IMR-90 (cell line): ENCODE results near the gene RFX2. TPM values are rescaled to one million over a fixed set of nuclear protein-coding genes. Genes with fewer than 3 reads are reported as not detected.

Experiments
- ATAC-seq: fragments of 200-7000 bp; cut with Tn5 transposase; 2 replicates; pipeline ENCODE4 v1.9.1; 2020; ENCODE audit warnings: low read depth, mild to moderate bottlenecking, moderate library complexity
- BruUV-seq: library from RNA; stranded (reverse); fragments of 400-500 nt; replicated peaks from 2 replicates; lab custom pipeline; 2021; lab: Mats Ljungman, UMichigan
- CTCF ChIA-PET: fragments of 300-600 bp; formaldehyde crosslinking; extraction: SDS; loops from one replicate; lab custom pipeline; 2021; ENCODE audit warnings: antibody characterized with exemption; lab: Yijun Ruan, JAX
- POLR2A ChIA-PET: fragments of 300-600 bp; sonication (Branson Sonifier 250); formaldehyde crosslinking; loops from one replicate; lab custom pipeline; 2022; ENCODE audit warnings: antibody characterized with exemption; ENCODE audit not compliant: unreplicated experiment; lab: Charles Lee
- DNase-seq: peaks from one replicate; pipeline ENCODE4 v3.0.0; 2013
- H2AFZ ChIP-seq: replicated peaks from 2 replicates; pipeline ENCODE3; 2013; ENCODE audit warnings: low read length, mild to moderate bottlenecking; ENCODE audit not compliant: poor library complexity
- H2AK5ac ChIP-seq: 2 replicates; pipeline ENCODE4 v1.6.1; 2013; ENCODE audit warnings: low read depth, low read length, inconsistent platforms
- H2AK9ac ChIP-seq: replicated peaks from 2 replicates; pipeline ENCODE3; 2013; ENCODE audit warnings: mild to moderate bottlenecking, low read depth, low read length, moderate library complexity; ENCODE audit not compliant: poor library complexity
- H2BK120ac ChIP-seq: 2 replicates; pipeline ENCODE4 v1.6.1; 2013; ENCODE audit warnings: low read depth, low read length, inconsistent platforms
- H2BK15ac ChIP-seq: 3 replicates; pipeline ENCODE4 v1.6.1; 2013; ENCODE audit warnings: low read depth, low read length, inconsistent platforms
- H2BK20ac ChIP-seq: 2 replicates; pipeline ENCODE4 v1.6.1; 2013; ENCODE audit warnings: low read depth, mild to moderate bottlenecking, inconsistent platforms, low read length, moderate library complexity
- H2BK5ac ChIP-seq: 2 replicates; pipeline ENCODE4 v1.6.1; 2013; ENCODE audit warnings: mild to moderate bottlenecking, low read depth, low read length, inconsistent platforms; ENCODE audit not compliant: poor library complexity, severe bottlenecking
- H3K14ac ChIP-seq: replicated peaks from 2 replicates; pipeline ENCODE4 v1.6.1; 2013; ENCODE audit warnings: low read depth, low read length, inconsistent platforms
- H3K18ac ChIP-seq: 2 replicates; pipeline ENCODE4 v1.6.1; 2013; ENCODE audit warnings: low read depth, low read length, control low read depth
- H3K23ac ChIP-seq: 2 replicates; pipeline ENCODE4 v1.6.1; 2013; ENCODE audit warnings: low read depth, low read length, inconsistent platforms
- H3K27ac ChIP-seq: 2 replicates; pipeline ENCODE4 v1.5.1; 2013; ENCODE audit warnings: mild to moderate bottlenecking, control low read depth, low read length; ENCODE audit not compliant: insufficient read depth
- H3K27me3 ChIP-seq: 2 replicates; pipeline ENCODE4 v1.6.1; 2013; ENCODE audit warnings: low read length; ENCODE audit not compliant: control insufficient read depth, insufficient read depth
- H3K36me3 ChIP-seq: 2 replicates; pipeline ENCODE4 v1.6.1; 2013; ENCODE audit warnings: low read length, mixed read lengths; ENCODE audit not compliant: control insufficient read depth, insufficient read depth
- H3K4ac ChIP-seq: 2 replicates; pipeline ENCODE4 v1.6.1; 2013; ENCODE audit warnings: low read depth, low read length, inconsistent platforms
- H3K4me1 ChIP-seq: 2 replicates; pipeline ENCODE4 v1.6.1; 2013; ENCODE audit warnings: low read length, mixed read lengths; ENCODE audit not compliant: control insufficient read depth, insufficient read depth
- H3K4me2 ChIP-seq: 2 replicates; pipeline ENCODE4 v1.6.1; 2013; ENCODE audit warnings: low read depth, mild to moderate bottlenecking, control low read depth, low read length, moderate library complexity
- H3K4me3 ChIP-seq: 2 replicates; pipeline ENCODE4 v1.5.1; 2013; ENCODE audit warnings: low read depth, mild to moderate bottlenecking, control low read depth, low read length, moderate library complexity; ENCODE audit not compliant: insufficient read depth
- H3K56ac ChIP-seq: 2 replicates; pipeline ENCODE4 v1.6.1; 2013; ENCODE audit warnings: low read length, inconsistent platforms; ENCODE audit not compliant: insufficient read depth; ENCODE audit errors: extremely low read depth
- H3K79me1 ChIP-seq, 2 experiments: 2 replicates each; pipeline ENCODE4 v1.6.1; 2013; ENCODE audit warnings: low read length in 2 of 2, inconsistent platforms in 1 of 2, low read depth in 1 of 2
- H3K9ac ChIP-seq: 2 replicates; pipeline ENCODE4 v1.6.1; 2013; ENCODE audit warnings: low read depth, low read length, control low read depth
- H3K9me1 ChIP-seq: 2 replicates; pipeline ENCODE4 v1.6.1; 2013; ENCODE audit warnings: low read length, inconsistent platforms; ENCODE audit not compliant: insufficient read depth
- H3K9me3 ChIP-seq: 2 replicates; pipeline ENCODE4 v1.6.1; 2013; ENCODE audit warnings: low read length; ENCODE audit not compliant: control insufficient read depth, insufficient read depth
- H4K20me1 ChIP-seq: 2 replicates; pipeline ENCODE4 v1.6.1; 2013; ENCODE audit warnings: low read length, inconsistent platforms; ENCODE audit not compliant: insufficient read depth
- H4K5ac ChIP-seq: 2 replicates; pipeline ENCODE4 v1.6.1; 2013; ENCODE audit warnings: mild to moderate bottlenecking, low read depth, low read length, control low read depth
- H4K8ac ChIP-seq, 2 experiments: 2 replicates each; pipeline ENCODE4 v1.6.1; 2013; ENCODE audit warnings: low read depth in 2 of 2, low read length in 2 of 2, control low read depth in 1 of 2, inconsistent platforms in 1 of 2
- H4K91ac ChIP-seq: 2 replicates; pipeline ENCODE4 v1.6.1; 2013; ENCODE audit warnings: low read depth, low read length, inconsistent platforms; ENCODE audit not compliant: insufficient read depth
- BHLHE40 ChIP-seq: fragments of 150-350 bp; IDR thresholded peaks from 2 replicates; pipeline ENCODE4 v1.6.1; 2016; ENCODE audit warnings: mild to moderate bottlenecking, low read depth, low read length
- CEBPB ChIP-seq: IDR thresholded peaks from 2 replicates; pipeline ENCODE4 v1.6.1; 2012; ENCODE audit warnings: low read depth, low read length, improper control_type of control experiment
- CHD1 ChIP-seq: IDR thresholded peaks from 2 replicates; pipeline ENCODE4 v1.6.1; 2012; ENCODE audit warnings: low read depth, low read length, improper control_type of control experiment
- FOS ChIP-seq: fragments of 150-350 bp; IDR thresholded peaks from 2 replicates; pipeline ENCODE4 v1.6.1; 2016; ENCODE audit warnings: low read depth, low read length
- MAFK ChIP-seq: IDR thresholded peaks from 2 replicates; pipeline ENCODE4 v1.6.1; 2012; ENCODE audit warnings: low read depth, low read length, improper control_type of control experiment
- MAZ ChIP-seq: IDR thresholded peaks from 2 replicates; pipeline ENCODE4 v1.6.1; 2012; ENCODE audit warnings: low read depth, mild to moderate bottlenecking, low read length, improper control_type of control experiment, moderate library complexity, borderline replicate concordance
- MXI1 ChIP-seq: IDR thresholded peaks from 2 replicates; pipeline ENCODE4 v1.6.1; 2012; ENCODE audit warnings: low read depth, mild to moderate bottlenecking, low read length, moderate library complexity, borderline replicate concordance
- NFE2L2 ChIP-seq: fragments of 150-350 bp; IDR thresholded peaks from 2 replicates; pipeline ENCODE4 v1.6.1; 2016; ENCODE audit warnings: low read depth, mild to moderate bottlenecking, low read length
- POLR2A ChIP-seq: IDR thresholded peaks from 2 replicates; pipeline ENCODE4 v1.6.1; 2012; ENCODE audit warnings: mild to moderate bottlenecking, low read depth, low read length
- RAD21 ChIP-seq: IDR thresholded peaks from 2 replicates; pipeline ENCODE4 v1.6.1; 2012; ENCODE audit warnings: low read length, improper control_type of control experiment
- RCOR1 ChIP-seq: IDR thresholded peaks from 2 replicates; pipeline ENCODE4 v1.6.1; 2012; ENCODE audit warnings: mild to moderate bottlenecking, low read length, improper control_type of control experiment; ENCODE audit not compliant: insufficient replicate concordance
- RFX5 ChIP-seq: IDR thresholded peaks from 2 replicates; pipeline ENCODE4 v1.8.0; 2012; ENCODE audit warnings: low read depth, mild to moderate bottlenecking, low read length, moderate library complexity
- SMC3 ChIP-seq: fragments of 150-350 bp; IDR thresholded peaks from 2 replicates; pipeline ENCODE4 v1.6.1; 2016; ENCODE audit warnings: low read depth, mild to moderate bottlenecking, antibody characterized with exemption, low read length, moderate library complexity
- WGBS, 2 experiments: methylation state at CpG; one replicate each; pipeline versions ENCODE4 v1.1.5 to v1.1.7; 2013; ENCODE audit warnings: missing lambda C conversion rate in 2 of 2; ENCODE audit not compliant: insufficient read length in 1 of 2; ENCODE audit errors: extremely low coverage in 2 of 2; 5-methylcytosine and 5-hydroxymethylcytosine counted together
- dilution Hi-C: fragments of 300-500 bp; cut with HindIII; formaldehyde crosslinking; loops from one replicate; pipeline ENCODE4 v1.14.3; 2018; ENCODE audit warnings: low sequenced_read_pairs; ENCODE audit not compliant: unreplicated experiment
- in situ Hi-C: fragments of 300-500 bp; cut with MboI; formaldehyde crosslinking; loops from 3 replicates; pipeline ENCODE4 v1.14.3; 2019; ENCODE audit warnings: low sequenced_read_pairs, inconsistent platforms, mixed read lengths
- intact Hi-C: fragments of 100-400 bp; cut with micrococcal nuclease; formaldehyde crosslinking; loops from 2 replicates; pipeline ENCODE4 v1.10.0; 2022
- polyA plus RNA-seq, 3 experiments: library from polyadenylated mRNA; depleted of rRNA; stranded (reverse); fragments of >200 nt; gene quantifications; 2 replicates each; pipeline ENCODE4 v1.2.3, GENCODE V29; 2012; ENCODE audit warnings: low replicate concordance in 1 of 3
- total RNA-seq: library from RNA; depleted of rRNA; stranded (reverse); fragments of >200 nt; gene quantifications from 2 replicates; pipeline ENCODE4 v1.2.3, GENCODE V29; 2012
- TF ChIP-seq, protein P1 (sequence below): conservative IDR thresholded peaks from 2 replicates; pipeline ENCODE4 v1.5.1; 2012; ENCODE audit warnings: mild to moderate bottlenecking, low read depth, low read length, improper control_type of control experiment
- TF ChIP-seq, protein P2 (sequence below): fragments of 150-350 bp; IDR thresholded peaks from 2 replicates; pipeline ENCODE4 v1.6.1; 2017; ENCODE audit warnings: mild to moderate bottlenecking, antibody characterized with exemption, low read length, low read depth
- TF ChIP-seq, protein P3 (sequence below): fragments of 150-350 bp; IDR thresholded peaks from 2 replicates; pipeline ENCODE4 v1.6.1; 2016; ENCODE audit warnings: low read depth, mild to moderate bottlenecking, low read length, moderate library complexity, borderline replicate concordance

The RFX2 gene
- total and polyA plus RNA-seq, 2 of the 4 experiments (the other 2 are of a cell fraction): 2.2 to 4.9 TPM

DNA sequence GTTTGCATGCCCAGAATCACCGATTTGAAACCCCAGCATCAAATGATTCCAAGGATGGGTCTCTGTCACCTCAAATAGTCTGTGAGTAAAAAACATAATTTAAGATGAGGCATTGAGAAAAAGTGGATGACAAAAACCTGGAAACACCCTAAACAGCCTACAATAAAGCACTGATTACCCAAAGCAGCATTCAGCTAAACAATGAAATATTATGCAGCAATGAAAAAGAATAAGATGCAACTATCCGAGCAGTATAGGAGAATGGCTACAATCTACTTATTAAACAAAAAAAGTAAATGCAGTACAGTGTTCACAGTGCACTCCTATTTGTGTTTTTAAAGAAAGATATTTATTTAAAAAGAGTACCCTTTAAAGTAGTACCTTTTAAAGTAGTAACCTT is 7.7 kb upstream of the RFX2 start:
- H2AK9ac ChIP-seq: no peak overlapping the region
- H3K9me1 ChIP-seq: no peaks in the 10 kb centered on the region
- no peak overlapping the region for H3K4ac ChIP-seq
- intact Hi-C loops (no loop called here), dilution Hi-C loops (no loop called here), in situ Hi-C loops (loop anchor here (5.0 kb wide), 1 partner anchor 61 kb away; no protein-coding TSS in a partner anchor)
- H2AFZ ChIP-seq: no peak overlapping the region
- H3K9me3 ChIP-seq: peaks cover 4% of the 10 kb centered on the region
- ChIA-PET CTCF (no interaction called here), POLR2A (no interaction called here)
- H3K79me1 ChIP-seq: no peaks in the 10 kb centered on the region
- TF ChIP-seq SMC3: no peak
- TF ChIP-seq RCOR1: no peak
- TF ChIP-seq FOS: no peak
- no peak for TF ChIP-seq MXI1
- TF ChIP-seq, protein P1, sequence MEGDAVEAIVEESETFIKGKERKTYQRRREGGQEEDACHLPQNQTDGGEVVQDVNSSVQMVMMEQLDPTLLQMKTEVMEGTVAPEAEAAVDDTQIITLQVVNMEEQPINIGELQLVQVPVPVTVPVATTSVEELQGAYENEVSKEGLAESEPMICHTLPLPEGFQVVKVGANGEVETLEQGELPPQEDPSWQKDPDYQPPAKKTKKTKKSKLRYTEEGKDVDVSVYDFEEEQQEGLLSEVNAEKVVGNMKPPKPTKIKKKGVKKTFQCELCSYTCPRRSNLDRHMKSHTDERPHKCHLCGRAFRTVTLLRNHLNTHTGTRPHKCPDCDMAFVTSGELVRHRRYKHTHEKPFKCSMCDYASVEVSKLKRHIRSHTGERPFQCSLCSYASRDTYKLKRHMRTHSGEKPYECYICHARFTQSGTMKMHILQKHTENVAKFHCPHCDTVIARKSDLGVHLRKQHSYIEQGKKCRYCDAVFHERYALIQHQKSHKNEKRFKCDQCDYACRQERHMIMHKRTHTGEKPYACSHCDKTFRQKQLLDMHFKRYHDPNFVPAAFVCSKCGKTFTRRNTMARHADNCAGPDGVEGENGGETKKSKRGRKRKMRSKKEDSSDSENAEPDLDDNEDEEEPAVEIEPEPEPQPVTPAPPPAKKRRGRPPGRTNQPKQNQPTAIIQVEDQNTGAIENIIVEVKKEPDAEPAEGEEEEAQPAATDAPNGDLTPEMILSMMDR: no peak
- TF ChIP-seq, protein P2, sequence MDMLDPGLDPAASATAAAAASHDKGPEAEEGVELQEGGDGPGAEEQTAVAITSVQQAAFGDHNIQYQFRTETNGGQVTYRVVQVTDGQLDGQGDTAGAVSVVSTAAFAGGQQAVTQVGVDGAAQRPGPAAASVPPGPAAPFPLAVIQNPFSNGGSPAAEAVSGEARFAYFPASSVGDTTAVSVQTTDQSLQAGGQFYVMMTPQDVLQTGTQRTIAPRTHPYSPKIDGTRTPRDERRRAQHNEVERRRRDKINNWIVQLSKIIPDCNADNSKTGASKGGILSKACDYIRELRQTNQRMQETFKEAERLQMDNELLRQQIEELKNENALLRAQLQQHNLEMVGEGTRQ: no peak
- no peak for TF ChIP-seq CHD1
- no peak for TF ChIP-seq MAZ
- TF ChIP-seq, protein P3, sequence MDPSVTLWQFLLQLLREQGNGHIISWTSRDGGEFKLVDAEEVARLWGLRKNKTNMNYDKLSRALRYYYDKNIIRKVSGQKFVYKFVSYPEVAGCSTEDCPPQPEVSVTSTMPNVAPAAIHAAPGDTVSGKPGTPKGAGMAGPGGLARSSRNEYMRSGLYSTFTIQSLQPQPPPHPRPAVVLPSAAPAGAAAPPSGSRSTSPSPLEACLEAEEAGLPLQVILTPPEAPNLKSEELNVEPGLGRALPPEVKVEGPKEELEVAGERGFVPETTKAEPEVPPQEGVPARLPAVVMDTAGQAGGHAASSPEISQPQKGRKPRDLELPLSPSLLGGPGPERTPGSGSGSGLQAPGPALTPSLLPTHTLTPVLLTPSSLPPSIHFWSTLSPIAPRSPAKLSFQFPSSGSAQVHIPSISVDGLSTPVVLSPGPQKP: no peak
- TF ChIP-seq RFX5: no peak
- no peak for TF ChIP-seq CEBPB
- TF ChIP-seq RAD21: no peak
- no peak for TF ChIP-seq MAFK
- TF ChIP-seq BHLHE40: no peak
- TF ChIP-seq POLR2A: no peak
- no peak for TF ChIP-seq NFE2L2
- no peak overlapping the region for H3K27ac ChIP-seq
- H2BK20ac ChIP-seq: no peak overlapping the region
- H2BK120ac ChIP-seq: no peak overlapping the region
- DNase-seq: no peak
- H4K20me1 ChIP-seq: no peaks in the 10 kb centered on the region
- H2BK5ac ChIP-seq: no peak overlapping the region
- no peaks in the 10 kb centered on the region for H3K4me1 ChIP-seq
- H4K91ac ChIP-seq: no peak overlapping the region
- H4K8ac ChIP-seq: no peak overlapping the region
- H4K5ac ChIP-seq: no peak overlapping the region
- BruUV-seq: no TSS peak
- H3K56ac ChIP-seq: no peak overlapping the region
- no peak overlapping the region for H3K4me3 ChIP-seq
- H3K27me3 ChIP-seq: peaks cover 7% of the 10 kb centered on the region
- no peak overlapping the region for H2BK15ac ChIP-seq
- no peak for ATAC-seq
- no peak overlapping the region for H3K14ac ChIP-seq
- no peak overlapping the region for H2AK5ac ChIP-seq
- no peaks in the 10 kb centered on the region for H3K36me3 ChIP-seq
- WGBS, 2 experiments: no CpG with 5 or more reads among the region's 2 CpGs
- no peak overlapping the region for H3K4me2 ChIP-seq
- no peak overlapping the region for H3K9ac ChIP-seq
- H3K18ac ChIP-seq: no peak overlapping the region
- no peak overlapping the region for H3K23ac ChIP-seq
